ENCODE measurements around the gene PDGFRB. TPM values are rescaled to one million over a fixed set of nuclear protein-coding genes. Genes with fewer than 3 reads are reported as not detected.

Gene PDGFRB
- total RNA-seq, 2 experiments from 2014 or later, result 53.3 to 68.9 TPM

DNA sequence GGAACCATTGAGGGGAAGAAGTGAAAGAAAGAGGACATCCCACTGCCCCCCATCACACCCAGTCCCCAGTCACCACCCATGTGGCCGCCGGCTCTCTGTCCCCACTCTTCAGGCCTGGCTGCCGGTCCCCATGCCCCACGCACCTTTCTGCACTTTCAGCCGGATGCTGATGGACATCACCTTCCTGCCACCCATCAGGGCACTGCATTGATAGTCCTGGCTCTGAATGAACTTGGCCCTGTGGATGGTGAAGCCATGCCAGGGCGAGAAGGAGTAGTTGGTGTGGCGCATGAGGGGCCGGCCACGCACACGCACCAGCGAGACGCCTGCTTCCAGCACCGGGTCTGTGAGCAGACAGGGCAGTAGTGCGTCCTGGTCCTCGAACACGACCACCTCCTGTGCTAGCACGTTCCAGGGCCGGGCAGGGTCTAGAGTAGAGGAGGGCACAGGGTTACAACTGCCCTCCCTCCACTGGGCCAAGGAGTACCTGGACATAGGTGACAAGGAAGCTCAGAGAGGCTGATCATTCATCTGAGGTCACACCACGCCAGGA lies 75.7 kb downstream of the PDGFRB start:
- Mint-ChIP-seq H3K9me3 (ENCODE audit: low read depth) (no peaks in the 10 kb centered on the region), H3K27me3 (peaks cover 27% of the 10 kb centered on the region), H3K4me1 (peaks cover 9% of the 10 kb centered on the region), H3K4me3 (no peak overlapping the region), H3K36me3 (no peaks in the 10 kb centered on the region), H3K27ac (no peak overlapping the region)
- DNase-seq, result no peak
- CTCF ChIA-PET, result no interaction called here
- no peak for ATAC-seq

DNA sequence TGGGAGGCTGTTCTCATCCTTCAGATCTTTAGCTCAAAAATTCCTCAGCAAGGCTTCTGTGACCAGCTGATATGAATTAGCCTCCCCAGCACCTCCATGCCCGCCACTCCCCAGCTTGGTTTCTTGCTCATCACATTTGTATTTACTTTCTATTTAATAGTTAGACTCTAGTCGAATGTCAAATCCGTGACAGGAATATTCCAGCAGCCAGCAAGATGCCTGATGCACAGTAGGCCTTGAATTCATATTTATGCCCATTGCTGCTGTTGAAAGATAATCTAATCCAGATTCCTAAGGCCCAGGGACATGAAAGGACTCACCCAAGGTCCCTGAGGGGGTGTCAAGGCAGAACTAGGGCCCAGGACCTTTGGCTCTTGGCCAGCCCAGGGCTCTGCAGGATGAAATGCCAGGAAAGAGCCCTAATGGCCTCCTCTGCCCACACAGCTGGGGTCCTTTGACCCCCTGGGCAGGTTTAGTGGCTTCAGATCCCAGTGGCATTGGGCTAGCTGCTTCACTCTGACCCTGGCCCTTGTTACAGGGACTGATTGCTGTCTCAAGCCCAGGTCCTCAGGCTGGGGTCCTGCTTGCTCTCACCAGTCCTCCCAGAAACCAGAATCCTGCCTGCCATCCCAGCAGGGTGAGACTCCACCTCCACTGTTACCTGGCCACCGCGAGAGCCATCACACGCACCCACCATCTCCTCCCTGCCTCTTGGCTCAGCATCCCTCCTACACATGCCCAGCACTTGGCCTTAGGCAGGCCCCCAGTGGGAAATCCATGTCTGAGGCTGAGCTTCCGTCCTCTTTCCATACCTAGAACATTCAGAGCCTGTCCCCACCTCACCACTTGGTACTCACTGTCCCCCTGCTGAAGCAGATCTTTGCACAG lies 76.6 kb downstream of the PDGFRB start:
- CTCF ChIA-PET, result no interaction called here
- DNase-seq, result peak; percentile 36
- Mint-ChIP-seq H3K9me3 (ENCODE audit: low read depth) (no peaks in the 10 kb centered on the region), H3K4me3 (no peak overlapping the region), H3K27me3 (peaks cover 27% of the 10 kb centered on the region), H3K36me3 (no peaks in the 10 kb centered on the region), H3K4me1 (peaks cover 9% of the 10 kb centered on the region), H3K27ac (no peak overlapping the region)
- ATAC-seq, result no peak

DNA sequence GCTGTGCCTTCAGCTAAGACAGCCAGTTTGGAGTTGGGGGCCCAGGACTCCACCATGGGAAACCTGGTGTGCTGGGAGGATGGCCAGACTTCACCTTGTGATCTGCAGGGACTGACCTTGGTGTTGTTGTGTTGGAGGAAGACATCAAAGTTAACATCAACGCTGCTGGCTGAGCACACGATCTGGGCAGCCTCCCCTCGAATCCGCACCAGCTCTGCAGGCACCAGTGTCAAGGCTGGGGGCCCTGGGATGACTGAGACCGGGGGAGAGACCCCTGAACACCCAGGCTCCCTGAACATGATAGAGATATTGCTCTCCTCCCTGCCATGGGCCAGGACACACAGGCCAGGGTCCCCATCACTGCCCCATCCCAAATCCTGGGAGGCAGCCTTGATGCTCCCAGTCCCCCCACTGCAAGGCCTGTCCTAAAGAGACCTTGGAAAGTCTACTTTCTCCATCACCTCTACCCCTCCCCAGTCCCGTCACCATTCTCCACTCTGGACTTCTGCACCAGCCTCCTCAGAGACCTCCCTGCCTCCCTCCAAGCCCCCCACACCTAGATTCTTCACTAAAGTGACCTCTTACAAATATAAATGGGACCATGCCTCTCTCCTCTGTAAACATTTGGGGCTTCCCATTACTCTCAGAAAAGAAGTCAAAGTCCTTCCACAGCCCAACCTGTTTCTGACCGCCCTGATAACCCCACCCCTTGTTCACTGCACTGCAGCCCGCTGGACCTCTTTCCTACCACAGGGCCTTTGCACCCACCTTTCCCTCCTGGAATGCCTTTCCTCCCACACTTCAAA lies 77.4 kb downstream of the PDGFRB start:
- no peak overlapping the region for H3K4me3 Mint-ChIP-seq
- peaks cover 19% of the 10 kb centered on the region for H3K27me3 Mint-ChIP-seq
- ATAC-seq (no peak), DNase-seq (peak; percentile 28)
- CTCF ChIA-PET, result no interaction called here
- no peak overlapping the region for H3K27ac Mint-ChIP-seq
- H3K36me3 Mint-ChIP-seq, result no peaks in the 10 kb centered on the region
- H3K4me1 Mint-ChIP-seq, result peaks cover 9% of the 10 kb centered on the region
- H3K9me3 Mint-ChIP-seq (ENCODE audit: low read depth), result no peaks in the 10 kb centered on the region

DNA sequence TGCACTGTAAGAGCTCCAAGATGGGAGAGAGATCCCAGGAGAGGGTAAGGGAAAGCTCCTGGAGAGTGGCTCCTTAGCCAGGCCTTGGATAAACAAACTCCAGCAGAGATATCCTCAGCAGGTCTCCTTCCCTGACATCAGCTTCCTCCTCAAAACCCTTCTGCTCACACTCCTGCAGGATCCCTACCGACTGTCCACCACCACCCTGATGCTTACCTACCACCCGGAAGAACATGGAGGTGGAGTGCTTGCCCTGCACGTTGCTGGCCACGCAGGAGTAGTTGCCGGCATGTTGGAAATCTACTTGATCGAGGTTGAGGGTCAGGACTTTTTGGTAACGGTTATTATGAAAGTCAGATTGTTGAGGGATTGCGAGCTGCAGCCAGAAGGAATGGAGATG lies 78.6 kb downstream of the PDGFRB start:
- Mint-ChIP-seq H3K36me3 (no peaks in the 10 kb centered on the region), H3K4me3 (no peak overlapping the region), H3K9me3 (ENCODE audit: low read depth) (no peaks in the 10 kb centered on the region), H3K4me1 (peaks cover 2% of the 10 kb centered on the region), H3K27me3 (peaks cover 16% of the 10 kb centered on the region), H3K27ac (no peak overlapping the region)
- DNase-seq (peak; percentile 16), ATAC-seq (no peak)
- CTCF ChIA-PET, result interaction anchor here (1.6 kb wide), 1 partner anchor 8 kb away, joined by 3 read pairs; no protein-coding TSS in a partner anchor

DNA sequence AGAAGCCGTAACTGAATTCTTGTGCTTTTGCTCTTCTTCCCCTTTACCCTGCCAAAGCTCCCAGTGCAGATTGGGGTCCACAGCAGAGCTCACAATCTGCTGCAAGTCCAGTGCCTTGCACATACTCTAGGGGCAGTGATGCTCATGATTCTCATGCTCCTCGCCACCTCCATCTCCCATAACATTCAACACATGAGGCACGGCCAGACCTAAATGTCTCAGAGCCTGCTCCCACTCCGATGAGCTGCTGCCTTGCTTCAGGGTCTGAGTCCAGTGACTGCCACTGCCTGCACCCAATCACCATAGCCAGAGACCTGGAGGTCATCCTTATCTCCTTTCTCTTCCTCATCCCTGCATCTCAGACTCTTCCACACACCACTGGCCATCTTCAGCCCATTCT lies 79.8 kb downstream of the PDGFRB start:
- Mint-ChIP-seq H3K27ac (no peak overlapping the region), H3K4me1 (no peaks in the 10 kb centered on the region), H3K36me3 (no peaks in the 10 kb centered on the region), H3K9me3 (ENCODE audit: low read depth) (no peaks in the 10 kb centered on the region), H3K27me3 (peaks cover 11% of the 10 kb centered on the region), H3K4me3 (no peak overlapping the region)
- ATAC-seq (peak; percentile 23), DNase-seq (peak; percentile 29)
- CTCF ChIA-PET, result interaction anchor here (1.2 kb wide), 1 partner anchor 33 kb away, joined by 3 read pairs; no protein-coding TSS in a partner anchor

DNA sequence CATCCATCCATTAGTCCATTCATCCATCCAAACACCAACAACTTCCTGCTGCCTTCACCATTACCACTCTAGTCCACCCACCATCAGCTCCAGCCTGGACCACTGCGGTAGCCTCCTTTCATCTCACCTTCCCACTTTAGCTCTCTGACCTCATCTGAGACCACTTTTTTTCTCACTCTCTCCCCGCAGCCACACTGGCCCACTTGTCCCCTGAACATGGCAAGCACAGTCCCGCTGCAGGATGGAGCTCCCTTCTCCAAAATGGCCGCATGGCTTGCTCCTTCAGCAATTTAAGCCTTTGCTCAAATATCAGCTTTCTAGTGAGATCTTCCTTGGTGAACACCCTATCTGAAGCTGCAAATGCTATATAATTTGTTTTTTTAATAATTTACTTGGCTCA lies 80.4 kb downstream of the PDGFRB start:
- ATAC-seq, result no peak
- CTCF ChIA-PET, result interaction anchor here (1.2 kb wide), 1 partner anchor 33 kb away, joined by 3 read pairs; no protein-coding TSS in a partner anchor

DNA sequence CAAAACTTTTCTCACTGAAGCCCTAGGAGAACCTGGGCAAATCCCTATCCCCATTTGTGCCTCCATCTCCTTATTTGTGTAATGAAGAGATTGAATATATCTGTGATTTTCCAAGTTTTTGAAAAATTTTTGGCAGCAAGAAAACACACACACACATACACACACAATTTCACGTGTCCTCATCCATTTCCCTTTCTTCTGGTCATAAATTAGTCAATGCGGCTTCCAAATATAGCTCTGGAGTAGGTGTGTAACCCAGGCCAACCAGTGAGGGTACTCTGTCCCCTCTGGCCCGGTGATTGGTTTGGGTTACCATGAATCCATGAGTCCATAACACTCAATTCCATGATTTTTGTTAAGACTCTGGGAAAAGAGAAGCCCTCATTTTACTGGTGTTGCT lies 82.0 kb downstream of the PDGFRB start:
- Mint-ChIP-seq H3K36me3 (no peaks in the 10 kb centered on the region), H3K9me3 (ENCODE audit: low read depth) (no peaks in the 10 kb centered on the region), H3K27me3 (peaks cover 11% of the 10 kb centered on the region), H3K27ac (no peak overlapping the region), H3K4me1 (peaks cover 1% of the 10 kb centered on the region), H3K4me3 (no peak overlapping the region)
- no peak for DNase-seq
- ATAC-seq, result no peak
- CTCF ChIA-PET, result interaction anchor here (1.3 kb wide), 1 partner anchor 10 kb away, joined by 3 read pairs; no protein-coding TSS in a partner anchor

More for the DNA sequence above, 80.4 kb downstream of the PDGFRB start:
- Mint-ChIP-seq H3K4me3 (no peak overlapping the region), H3K27ac (no peak overlapping the region), H3K27me3 (peaks cover 11% of the 10 kb centered on the region), H3K36me3 (no peaks in the 10 kb centered on the region), H3K9me3 (ENCODE audit: low read depth) (no peaks in the 10 kb centered on the region), H3K4me1 (no peaks in the 10 kb centered on the region)
- DNase-seq, result peak; percentile 25

DNA sequence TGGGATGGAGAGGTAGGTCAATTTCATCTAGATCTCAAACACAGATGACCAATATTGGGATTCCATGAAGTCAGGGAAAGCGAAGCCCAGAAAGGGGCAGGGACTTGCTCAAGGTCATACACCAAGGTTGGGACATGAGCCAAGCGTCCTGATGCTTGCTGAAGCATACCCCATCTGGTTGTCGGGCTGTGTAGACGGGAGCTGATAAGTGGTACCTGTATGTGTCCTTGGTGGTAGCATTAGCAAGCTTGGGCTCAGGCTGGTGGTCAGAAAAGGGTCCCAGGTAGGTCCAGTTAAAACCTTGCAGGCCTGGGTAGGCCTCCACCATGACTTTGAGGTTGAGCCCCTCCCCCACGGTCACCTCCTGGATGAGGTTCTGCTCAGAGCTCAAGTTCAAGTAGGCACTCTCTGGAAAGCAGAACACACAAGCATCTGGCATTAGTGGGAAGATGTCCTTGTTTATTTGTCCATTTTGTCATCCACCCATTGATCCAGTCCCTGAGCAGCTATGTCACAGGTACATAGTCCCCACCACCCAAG lies 82.5 kb downstream of the PDGFRB start:
- no peak overlapping the region for H3K4me3 Mint-ChIP-seq
- peak; percentile 35 for DNase-seq
- CTCF ChIA-PET, result no interaction called here
- no peaks in the 10 kb centered on the region for H3K9me3 Mint-ChIP-seq (ENCODE audit: low read depth)
- ATAC-seq, result no peak
- no peaks in the 10 kb centered on the region for H3K36me3 Mint-ChIP-seq
- H3K4me1 Mint-ChIP-seq, result peaks cover 7% of the 10 kb centered on the region
- peaks cover 8% of the 10 kb centered on the region for H3K27me3 Mint-ChIP-seq
- H3K27ac Mint-ChIP-seq, result no peak overlapping the region

DNA sequence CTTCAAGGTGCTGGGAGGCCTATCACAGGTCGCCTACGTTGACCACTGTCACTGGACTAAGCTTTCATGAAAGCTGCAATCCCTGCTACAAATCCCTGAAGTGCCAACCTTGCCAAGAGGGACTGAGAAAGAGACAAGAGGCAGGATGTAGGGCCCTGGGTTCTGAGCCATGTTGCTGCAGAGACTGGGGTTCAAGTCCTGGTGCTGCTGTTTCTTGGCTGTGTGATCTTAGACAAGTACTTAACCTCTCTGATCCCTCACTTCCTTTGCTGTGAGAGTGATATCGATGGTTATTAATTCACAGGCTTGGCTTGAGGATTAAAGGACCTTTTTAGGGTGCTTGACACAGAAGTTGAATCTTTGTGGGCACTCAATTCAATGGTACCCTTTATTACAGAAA lies 84.8 kb downstream of the PDGFRB start:
- Mint-ChIP-seq H3K27ac (peak overlapping the region; percentile 34), H3K9me3 (ENCODE audit: low read depth) (no peaks in the 10 kb centered on the region), H3K27me3 (peaks cover 6% of the 10 kb centered on the region), H3K4me3 (no peak overlapping the region), H3K4me1 (peaks cover 29% of the 10 kb centered on the region), H3K36me3 (no peaks in the 10 kb centered on the region)
- no peak for DNase-seq
- CTCF ChIA-PET, result no interaction called here
- ATAC-seq, result no peak

DNA sequence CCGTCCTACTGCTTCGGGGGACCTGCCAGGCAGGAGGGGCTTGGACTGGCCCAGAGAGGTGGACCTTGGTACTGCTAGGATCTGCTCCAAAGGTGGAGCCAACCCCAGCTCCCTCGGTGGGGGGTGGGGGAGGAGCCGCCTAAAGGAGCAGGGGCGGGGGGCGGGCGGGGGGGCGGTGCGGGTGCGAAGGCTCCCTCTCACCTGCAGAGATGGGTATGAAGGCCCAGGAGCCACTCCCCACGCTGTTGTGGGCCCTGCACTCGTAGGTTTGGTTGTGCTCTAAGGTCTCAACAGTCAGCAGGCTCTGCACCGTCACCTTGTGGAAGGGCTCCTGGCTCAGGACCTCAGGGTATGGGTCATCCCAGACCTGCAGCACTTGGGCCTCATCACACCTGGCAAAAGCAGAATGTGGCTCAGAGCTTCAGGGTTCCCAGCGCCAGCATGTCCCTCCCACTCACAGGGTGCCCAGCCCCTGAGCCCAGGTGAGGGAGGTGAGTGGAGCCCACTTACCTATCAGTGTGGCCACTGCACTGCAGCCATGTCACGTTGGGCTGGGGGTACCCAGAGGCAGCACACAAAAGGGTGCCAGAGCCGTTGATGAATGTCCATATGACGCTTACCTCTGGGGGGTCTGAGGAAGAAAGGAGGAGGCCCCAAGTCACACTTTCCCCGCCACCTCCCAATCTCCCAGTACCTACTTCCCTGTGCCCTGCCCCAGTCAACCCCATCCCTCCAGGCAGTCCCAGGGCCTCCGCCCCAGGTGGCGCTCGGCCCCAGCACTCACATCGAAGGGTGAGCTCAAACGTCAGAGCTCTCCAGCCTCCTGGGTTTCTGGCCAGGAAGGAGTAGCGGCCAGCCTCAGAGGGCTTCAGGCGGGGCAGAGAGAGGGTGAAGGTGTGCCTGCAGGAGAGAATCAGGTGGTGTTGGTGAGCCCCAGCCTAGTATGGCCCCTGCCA lies 85.7 kb downstream of the PDGFRB start:
- H3K27ac Mint-ChIP-seq, result no peak overlapping the region
- no peaks in the 10 kb centered on the region for H3K9me3 Mint-ChIP-seq (ENCODE audit: low read depth)
- no peak for ATAC-seq
- no peaks in the 10 kb centered on the region for H3K36me3 Mint-ChIP-seq
- no peak overlapping the region for H3K4me3 Mint-ChIP-seq
- DNase-seq, result no peak
- peaks cover 6% of the 10 kb centered on the region for H3K27me3 Mint-ChIP-seq
- H3K4me1 Mint-ChIP-seq, result peaks cover 34% of the 10 kb centered on the region
- CTCF ChIA-PET, result no interaction called here

DNA sequence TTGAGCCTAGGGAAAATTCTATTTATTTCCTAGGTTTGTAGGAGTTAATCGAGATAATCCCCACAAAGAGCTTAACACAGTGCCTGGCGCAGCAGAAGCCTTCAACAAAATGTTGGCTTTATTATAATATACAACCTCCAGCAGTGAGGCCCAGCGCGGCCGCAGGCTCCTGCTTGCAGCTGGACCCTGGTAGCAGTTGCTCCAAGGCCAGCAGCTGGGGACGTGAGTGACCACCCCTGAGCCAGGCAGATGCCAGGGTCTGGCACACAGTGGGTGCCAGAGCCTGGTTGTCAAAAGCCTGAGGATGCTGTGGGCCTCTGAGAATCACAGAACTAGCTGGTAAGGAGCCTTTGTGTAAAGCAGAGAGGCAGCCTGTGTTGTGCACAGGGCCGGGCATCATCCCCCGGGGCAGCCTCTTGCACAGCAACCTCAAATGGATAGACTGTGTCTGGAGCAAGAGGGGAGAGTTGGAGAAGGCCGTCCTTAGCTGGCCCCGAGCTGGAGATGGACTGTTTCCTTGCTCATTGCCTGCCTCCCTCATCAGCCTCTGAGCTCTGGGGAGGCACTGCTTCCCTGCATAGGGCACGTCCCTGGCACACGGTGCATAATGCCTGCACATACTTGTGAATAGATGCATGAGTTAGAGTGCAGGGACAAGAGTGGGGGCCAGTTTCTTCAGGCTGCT lies 86.5 kb downstream of the PDGFRB start:
- H3K27me3 Mint-ChIP-seq, result peaks cover 13% of the 10 kb centered on the region
- CTCF ChIA-PET, result interaction anchor here (1.2 kb wide), 1 partner anchor 8 kb away, joined by 3 read pairs; no protein-coding TSS in a partner anchor

DNA sequence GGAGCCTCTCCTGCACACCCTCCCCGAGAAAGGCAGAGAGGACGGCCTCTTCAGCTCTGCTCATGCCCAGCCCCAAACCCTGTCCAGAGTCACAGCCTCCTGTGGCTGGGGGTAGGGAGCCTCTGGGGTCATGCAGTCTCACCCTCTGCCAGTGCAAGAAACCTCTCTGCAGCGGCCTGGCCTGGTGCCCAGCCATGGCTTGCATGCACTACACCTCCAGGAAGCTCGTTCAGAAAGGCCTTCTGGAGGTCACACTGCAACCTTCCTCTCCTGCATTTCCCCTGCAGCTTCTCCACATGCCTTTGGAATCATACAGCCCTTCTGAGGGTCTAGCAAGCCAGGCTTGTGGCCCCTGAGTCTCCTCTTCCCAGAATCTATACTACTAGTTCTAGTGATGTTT lies 87.2 kb downstream of the PDGFRB start:
- ATAC-seq, result no peak
- CTCF ChIA-PET, result interaction anchor here (1.2 kb wide), 1 partner anchor 8 kb away, joined by 3 read pairs; no protein-coding TSS in a partner anchor
- no peak overlapping the region for H3K27ac Mint-ChIP-seq

More for the DNA sequence above, 86.5 kb downstream of the PDGFRB start:
- no peaks in the 10 kb centered on the region for H3K9me3 Mint-ChIP-seq (ENCODE audit: low read depth)
- H3K36me3 Mint-ChIP-seq, result no peaks in the 10 kb centered on the region
- no peak overlapping the region for H3K4me3 Mint-ChIP-seq
- no peak for DNase-seq
- ATAC-seq, result no peak
- peaks cover 34% of the 10 kb centered on the region for H3K4me1 Mint-ChIP-seq
- no peak overlapping the region for H3K27ac Mint-ChIP-seq

More for the DNA sequence above, 87.2 kb downstream of the PDGFRB start:
- Mint-ChIP-seq H3K4me3 (no peak overlapping the region), H3K4me1 (peaks cover 34% of the 10 kb centered on the region), H3K36me3 (no peaks in the 10 kb centered on the region), H3K27me3 (peaks cover 16% of the 10 kb centered on the region), H3K9me3 (ENCODE audit: low read depth) (no peaks in the 10 kb centered on the region)
- DNase-seq, result no peak
